Sigmoid colon (tissue), 7 donors: ENCODE data around the gene ALOX12. TPM values are rescaled to one million over a fixed set of nuclear protein-coding genes. Genes with fewer than 3 reads are reported as not detected.
"Not testable (repeated sequence)": the region's sequence is repeated elsewhere in the genome, so short reads cannot be mapped to it uniquely, and the experiment has no call there.

Experiments used
- DNase-seq: peaks from one replicate; pipeline ENCODE4 v3.0.0-alpha.2; 2019
- H3K27ac ChIP-seq, 4 donors: fragments of 200-600 bp; sonication (generic); one replicate each; pipeline ENCODE4 v1.5.1; 2016 to 2019; ENCODE audit warnings: mild to moderate bottlenecking in 1 of 4
- H3K27me3 ChIP-seq, 3 donors: fragments of 200-600 bp; sonication (generic); one replicate each; pipeline ENCODE4 v1.5.1; 2019; ENCODE audit warnings: mild to moderate bottlenecking in 1 of 3
- H3K36me3 ChIP-seq, 4 donors: fragments of 200-600 bp; sonication (generic); one replicate each; pipeline ENCODE4 v1.5.1; 2016 to 2019
- H3K4me1 ChIP-seq, 4 donors: fragments of 200-600 bp; sonication (generic); one replicate each; pipeline ENCODE4 v1.5.1; 2017 to 2019
- H3K4me3 ChIP-seq, 4 donors: fragments of 200-600 bp; sonication (generic); one replicate each; pipeline ENCODE4 v1.5.1; 2017 to 2019; ENCODE audit warnings: mild to moderate bottlenecking in 2 of 4, moderate library complexity in 1 of 4
- H3K9me3 ChIP-seq, 4 donors: fragments of 200-600 bp in 3 of 4; sonication (generic) in 3 of 4; one replicate each; pipeline versions ENCODE4 v1.5.1 to v1.6.1; 2013 to 2019
- EP300 ChIP-seq, 4 donors: sonication (generic); formaldehyde crosslinking; IDR thresholded peaks; one replicate each; pipeline ENCODE4 v1.6.1; 2017; ENCODE audit warnings: antibody characterized with exemption in 4 of 4
- POLR2A ChIP-seq, 2 donors: fragments of 450-650 bp; IDR thresholded peaks; one replicate each; pipeline ENCODE4 v1.6.1; 2016; ENCODE audit warnings: antibody characterized with exemption in 2 of 2, mild to moderate bottlenecking in 2 of 2, moderate library complexity in 2 of 2
- POLR2AphosphoS5 ChIP-seq, 4 donors: sonication (generic); formaldehyde crosslinking; IDR thresholded peaks; one replicate each; pipeline ENCODE4 v1.6.1; 2017; ENCODE audit warnings: antibody characterized with exemption in 4 of 4
- WGBS, 2 donors: extraction: QIAGEN DNeasy Blood & Tissue Kit; methylation state at CpG; one replicate each; pipeline ENCODE4 v1.1.7; 2013; 5-methylcytosine and 5-hydroxymethylcytosine counted together
- intact Hi-C: fragments of 100-400 bp; cut with DNase I; formaldehyde crosslinking; loops from one replicate; pipeline ENCODE4 v1.15.1; 2023
- polyA plus RNA-seq, 3 donors: library from polyadenylated mRNA; stranded (reverse); fragments of 200-250 nt; gene quantifications; one replicate each; pipeline ENCODE4 v1.2.3, GENCODE V29; 2013
- total RNA-seq, 4 donors: library from RNA; depleted of rRNA; stranded (reverse); fragments of >200 nt; gene quantifications; one replicate each; pipeline ENCODE4 v1.1.0, GENCODE V29; 2016
- TF ChIP-seq, protein P1 (sequence below), 4 experiments: fragments of 450-650 bp in 3 of 4; fragments of 200-600 bp in 1 of 4; IDR thresholded peaks; one replicate each; pipeline ENCODE4 v1.5.1; 2016 to 2019; ENCODE audit warnings: antibody characterized with exemption in 4 of 4, mild to moderate bottlenecking in 3 of 4, moderate library complexity in 2 of 4
- donor health status: healthy with polysubstance abuse.
- donor health status: Bipolar disorder and iron deficiency.
- donor health status: healthy.

Gene ALOX12, protein sequence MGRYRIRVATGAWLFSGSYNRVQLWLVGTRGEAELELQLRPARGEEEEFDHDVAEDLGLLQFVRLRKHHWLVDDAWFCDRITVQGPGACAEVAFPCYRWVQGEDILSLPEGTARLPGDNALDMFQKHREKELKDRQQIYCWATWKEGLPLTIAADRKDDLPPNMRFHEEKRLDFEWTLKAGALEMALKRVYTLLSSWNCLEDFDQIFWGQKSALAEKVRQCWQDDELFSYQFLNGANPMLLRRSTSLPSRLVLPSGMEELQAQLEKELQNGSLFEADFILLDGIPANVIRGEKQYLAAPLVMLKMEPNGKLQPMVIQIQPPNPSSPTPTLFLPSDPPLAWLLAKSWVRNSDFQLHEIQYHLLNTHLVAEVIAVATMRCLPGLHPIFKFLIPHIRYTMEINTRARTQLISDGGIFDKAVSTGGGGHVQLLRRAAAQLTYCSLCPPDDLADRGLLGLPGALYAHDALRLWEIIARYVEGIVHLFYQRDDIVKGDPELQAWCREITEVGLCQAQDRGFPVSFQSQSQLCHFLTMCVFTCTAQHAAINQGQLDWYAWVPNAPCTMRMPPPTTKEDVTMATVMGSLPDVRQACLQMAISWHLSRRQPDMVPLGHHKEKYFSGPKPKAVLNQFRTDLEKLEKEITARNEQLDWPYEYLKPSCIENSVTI
- total RNA-seq (not detected), polyA plus RNA-seq (not detected)

DNA sequence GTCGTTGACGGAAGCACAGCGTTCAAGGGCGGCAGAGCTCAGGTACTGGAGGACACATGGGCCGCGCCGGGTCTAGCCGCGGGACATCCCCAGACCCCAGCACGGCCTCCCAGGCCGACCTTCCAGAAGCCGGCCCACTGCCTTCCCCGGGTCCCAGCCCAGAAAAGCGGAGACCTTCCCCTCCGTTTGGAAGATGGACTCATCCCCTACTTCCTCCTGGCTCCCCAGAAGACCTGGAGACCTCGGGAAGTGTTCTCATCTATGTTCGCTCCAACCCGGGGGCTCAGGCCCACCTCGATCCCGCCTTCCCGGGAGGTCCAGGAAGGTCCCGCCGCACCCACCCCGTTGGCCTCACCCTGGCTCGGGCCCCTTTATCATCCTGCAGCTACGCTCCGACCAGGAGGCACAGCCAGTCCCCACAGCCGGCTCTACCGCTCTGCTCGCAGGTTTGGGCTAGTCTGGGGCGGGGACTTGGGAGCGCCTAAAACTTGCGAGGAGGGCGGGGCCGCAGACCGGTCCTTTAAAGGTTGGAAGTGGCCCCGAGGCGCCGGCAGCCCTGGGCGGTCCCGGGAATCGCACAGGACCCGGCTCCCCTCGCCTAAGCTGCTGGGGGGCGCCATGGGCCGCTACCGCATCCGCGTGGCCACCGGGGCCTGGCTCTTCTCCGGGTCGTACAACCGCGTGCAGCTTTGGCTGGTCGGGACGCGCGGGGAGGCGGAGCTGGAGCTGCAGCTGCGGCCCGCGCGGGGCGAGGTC is at the start of gene ALOX12:
ALOX12 (plus strand) TSS at position 550 of the 756 bp plus-strand sequence; CDS start at position 619, 69 bp downstream.
- no peak for DNase-seq
- intact Hi-C loops, result no loop called here
- TF ChIP-seq POLR2AphosphoS5 (IDR thresholded peaks at IDR 0.05) (peak in 2 of 4 donors; percentile 11 to 19), EP300 (IDR thresholded peaks at IDR 0.05) (no peak), POLR2A (IDR thresholded peaks at IDR 0.05) (no peak)
- TF ChIP-seq, protein P1, sequence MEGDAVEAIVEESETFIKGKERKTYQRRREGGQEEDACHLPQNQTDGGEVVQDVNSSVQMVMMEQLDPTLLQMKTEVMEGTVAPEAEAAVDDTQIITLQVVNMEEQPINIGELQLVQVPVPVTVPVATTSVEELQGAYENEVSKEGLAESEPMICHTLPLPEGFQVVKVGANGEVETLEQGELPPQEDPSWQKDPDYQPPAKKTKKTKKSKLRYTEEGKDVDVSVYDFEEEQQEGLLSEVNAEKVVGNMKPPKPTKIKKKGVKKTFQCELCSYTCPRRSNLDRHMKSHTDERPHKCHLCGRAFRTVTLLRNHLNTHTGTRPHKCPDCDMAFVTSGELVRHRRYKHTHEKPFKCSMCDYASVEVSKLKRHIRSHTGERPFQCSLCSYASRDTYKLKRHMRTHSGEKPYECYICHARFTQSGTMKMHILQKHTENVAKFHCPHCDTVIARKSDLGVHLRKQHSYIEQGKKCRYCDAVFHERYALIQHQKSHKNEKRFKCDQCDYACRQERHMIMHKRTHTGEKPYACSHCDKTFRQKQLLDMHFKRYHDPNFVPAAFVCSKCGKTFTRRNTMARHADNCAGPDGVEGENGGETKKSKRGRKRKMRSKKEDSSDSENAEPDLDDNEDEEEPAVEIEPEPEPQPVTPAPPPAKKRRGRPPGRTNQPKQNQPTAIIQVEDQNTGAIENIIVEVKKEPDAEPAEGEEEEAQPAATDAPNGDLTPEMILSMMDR (IDR thresholded peaks at IDR 0.05), result no peak
- H3K9me3 ChIP-seq, result no peaks in the 10 kb centered on the region
- H3K4me1 ChIP-seq, result peaks cover 0 to 16% (median 14%) of the 10 kb centered on the region in 4 donors
- H3K27me3 ChIP-seq, result peaks cover 0 to 33% (median 0%) of the 10 kb centered on the region in 3 donors
- WGBS, 2 donors, result 25 to 33% methylated on average over 64 of the region's 64 CpGs
- H3K4me3 ChIP-seq, result peak within 1 kb of the TSS in 3 of 4 donors; percentile 33 to 46 (median 43)
- H3K36me3 ChIP-seq, result peaks cover 0 to 28% (median 2%) of the 10 kb centered on the region in 4 donors
- H3K27ac ChIP-seq, result no peak within 1 kb of the TSS

- no peak for DNase-seq
- H3K36me3 ChIP-seq, result no peaks in the 10 kb centered on the region
- H3K9me3 ChIP-seq, result no peaks in the 10 kb centered on the region
- no peak overlapping the region for H3K4me3 ChIP-seq
- WGBS, 2 donors, result 60 to 79% methylated on average over 2 of the region's 2 CpGs
- TF ChIP-seq, protein P1 (IDR thresholded peaks at IDR 0.05), result no peak
- TF ChIP-seq POLR2AphosphoS5 (IDR thresholded peaks at IDR 0.05) (no peak), POLR2A (IDR thresholded peaks at IDR 0.05) (no peak), EP300 (IDR thresholded peaks at IDR 0.05) (no peak)
- no peaks in the 10 kb centered on the region for H3K4me1 ChIP-seq
- H3K27ac ChIP-seq, result no peak overlapping the region
- H3K27me3 ChIP-seq, result no peaks in the 10 kb centered on the region
- intact Hi-C loops, result no loop called here
These were observed 48.1 kb upstream of the ALOX12 start for GRCh38 chr17:6947745-6948144.

DNA sequence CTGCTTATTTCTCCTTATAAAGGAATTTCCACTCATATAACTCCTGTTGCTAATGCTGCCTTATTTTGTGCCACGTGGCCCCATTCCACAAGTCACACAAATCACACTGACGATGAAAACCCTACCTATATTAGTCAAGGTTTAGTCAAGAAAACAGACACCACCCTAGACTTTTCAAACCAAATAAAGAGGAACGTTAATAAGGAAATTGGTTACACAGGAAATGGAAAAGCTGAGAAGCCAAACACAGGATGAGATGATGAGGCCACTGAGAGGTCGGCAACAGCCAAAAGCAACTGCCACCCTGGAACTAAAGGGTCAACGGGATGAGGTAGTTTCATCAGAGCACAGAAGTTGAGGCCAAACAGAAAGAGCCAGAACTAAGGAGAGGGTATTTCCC is 47.3 kb upstream of the ALOX12 start:
- Histone ChIP-seq H3K27ac (no peak overlapping the region), H3K36me3 (no peaks in the 10 kb centered on the region), H3K4me3 (no peak overlapping the region), H3K4me1 (no peaks in the 10 kb centered on the region), H3K27me3 (no peaks in the 10 kb centered on the region), H3K9me3 (no peaks in the 10 kb centered on the region)
- TF ChIP-seq EP300 (IDR thresholded peaks at IDR 0.05) (no peak), POLR2AphosphoS5 (IDR thresholded peaks at IDR 0.05) (no peak), POLR2A (IDR thresholded peaks at IDR 0.05) (no peak)
- TF ChIP-seq, protein P1 (IDR thresholded peaks at IDR 0.05), result no peak
- intact Hi-C loops, result no loop called here
- WGBS, 2 donors, result 36 to 73% methylated on average over 5 of the region's 5 CpGs
- no peak for DNase-seq

DNA sequence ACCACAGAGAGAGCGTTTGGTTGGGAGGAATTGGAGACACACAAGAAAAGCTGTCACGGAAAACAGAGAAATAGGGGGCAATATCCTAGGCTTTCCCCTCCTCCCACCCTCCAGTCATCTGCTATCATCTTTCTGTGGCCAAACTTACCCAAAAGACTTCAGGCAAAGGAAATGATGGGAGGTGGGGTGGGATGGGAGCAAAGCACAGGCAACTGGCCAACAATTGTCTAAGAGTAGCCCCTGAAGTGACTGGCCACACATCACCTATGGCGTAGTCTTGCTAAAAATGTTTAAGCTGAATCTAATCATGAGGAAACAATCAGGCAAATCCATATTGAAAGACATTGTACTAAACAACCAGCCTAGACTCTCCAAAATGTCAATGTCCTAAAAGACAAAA is 46.9 kb upstream of the ALOX12 start:
- H3K36me3 ChIP-seq, result no peaks in the 10 kb centered on the region
- intact Hi-C loops, result no loop called here
- H3K27ac ChIP-seq, result no peak overlapping the region

DNA sequence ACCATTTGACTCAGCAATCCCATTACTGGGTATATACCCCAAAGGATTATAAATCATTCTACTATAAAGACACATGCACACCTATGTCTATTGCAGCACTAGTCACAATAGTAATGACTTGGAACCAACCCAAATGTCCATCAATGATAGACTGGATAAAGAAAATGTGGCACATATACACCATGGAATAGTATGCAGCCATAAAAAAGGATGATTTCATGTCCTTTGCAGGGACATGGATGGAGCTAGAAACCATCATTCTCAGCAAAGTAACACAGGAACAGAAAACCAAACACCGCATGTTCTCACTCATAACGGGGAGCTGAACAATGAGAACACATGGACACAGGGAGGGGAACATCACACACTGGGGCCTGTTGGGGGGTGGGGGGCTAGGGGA is 44.9 kb upstream of the ALOX12 start:
- H3K27ac ChIP-seq, DNase-seq, H3K36me3 ChIP-seq, H3K4me1 ChIP-seq, H3K9me3 ChIP-seq, H3K27me3 ChIP-seq, intact Hi-C loops, H3K4me3 ChIP-seq: not testable (repeated sequence)
- WGBS, 2 donors, result 96 to 97% methylated on average over 2 of the region's 2 CpGs

More for the DNA sequence above, 46.9 kb upstream of the ALOX12 start:
- Histone ChIP-seq H3K9me3 (no peaks in the 10 kb centered on the region), H3K27me3 (no peaks in the 10 kb centered on the region), H3K4me1 (no peaks in the 10 kb centered on the region), H3K4me3 (no peak overlapping the region)
- DNase-seq, result no peak
- TF ChIP-seq, protein P1 (IDR thresholded peaks at IDR 0.05), result no peak
- TF ChIP-seq POLR2AphosphoS5 (IDR thresholded peaks at IDR 0.05) (no peak), EP300 (IDR thresholded peaks at IDR 0.05) (no peak), POLR2A (IDR thresholded peaks at IDR 0.05) (no peak)
- 84 to 87% methylated on average over 3 of the region's 3 CpGs for WGBS, 2 donors
